Measurements from ENCODE around the gene SERPINB2.

SERPINB2 gene

DNA sequence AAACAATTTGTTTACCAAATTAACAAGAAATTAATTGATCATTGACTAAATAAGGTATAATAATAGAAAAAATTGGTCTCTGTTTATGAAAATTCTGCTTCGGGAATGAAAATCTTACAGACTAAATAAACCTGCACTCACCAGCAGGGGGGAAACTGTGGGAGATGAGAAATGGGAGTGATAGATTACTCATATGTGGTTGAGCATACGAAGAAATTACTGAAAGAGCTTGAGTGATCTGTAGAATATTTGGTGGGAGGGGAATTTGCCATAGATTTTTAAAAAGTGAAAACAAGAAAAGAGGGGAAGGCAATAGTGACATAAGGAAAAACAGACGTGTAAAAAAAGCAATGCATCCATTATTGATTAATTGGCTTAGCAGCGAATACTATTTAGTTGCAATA, 63.8 kb downstream of the SERPINB2 start:
- no peak overlapping the region for H3K9ac ChIP-seq (ENCODE audit: low read length in 5 of 5)
- no peak overlapping the region for H3K4me3 ChIP-seq (ENCODE audit: low read depth in 1 of 5, low read length in 5 of 5)
- no peaks in the 10 kb centered on the region for H3K36me3 ChIP-seq (ENCODE audit: control insufficient read depth in 5 of 5, insufficient read depth in 5 of 5, low read length in 5 of 5)
- H3K27ac ChIP-seq (ENCODE audit: low read depth, low read length) = no peak overlapping the region
- H3K4me1 ChIP-seq (ENCODE audit: control insufficient read depth in 5 of 5, insufficient read depth in 5 of 5, low read length in 5 of 5) = peaks cover 0 to 14% (median 6%) of the 10 kb centered on the region in 5 donors
- peaks cover 0 to 4% (median 0%) of the 10 kb centered on the region in 5 donors for H3K27me3 ChIP-seq (ENCODE audit: control insufficient read depth in 5 of 5, insufficient read depth in 4 of 5, low read length in 5 of 5)
- H3K9me3 ChIP-seq (ENCODE audit: control insufficient read depth in 5 of 5, low read length in 5 of 5) = no peaks in the 10 kb centered on the region

All from subcutaneous abdominal adipose tissue (tissue), 5 donors.